AG04450 (cell line): ENCODE data around the gene ARHGAP6. TPM values are rescaled to one million over a fixed set of nuclear protein-coding genes. Genes with fewer than 3 reads are reported as not detected.

ENCODE experiments used
- CTCF ChIA-PET: fragments of 300-600, 350-600 bp; formaldehyde crosslinking; extraction: SDS; loops from one replicate; lab custom pipeline; 2022; ENCODE audit warnings: antibody characterized with exemption, inconsistent platforms; lab: Charles Lee
- POLR2A ChIA-PET: fragments of 350-600 bp; formaldehyde crosslinking; extraction: SDS; loops from one replicate; lab custom pipeline; 2021; ENCODE audit warnings: antibody characterized with exemption, inconsistent platforms; lab: Yijun Ruan, JAX
- DNase-seq: peaks from one replicate; pipeline ENCODE4 v3.0.0-alpha.2; 2011; ENCODE audit warnings: low read depth, low spot score
- H3K27ac ChIP-seq: one replicate; pipeline ENCODE4 v1.5.1; 2012; ENCODE audit warnings: low read depth, low read length, control low read depth
- H3K27me3 ChIP-seq: one replicate; pipeline ENCODE4 v1.6.0; 2012; ENCODE audit warnings: low read length; ENCODE audit not compliant: control insufficient read depth, insufficient read depth
- H3K4me3 ChIP-seq: 2 replicates; pipeline ENCODE4 v1.5.1; 2011; ENCODE audit warnings: mild to moderate bottlenecking, low read depth, low read length, control low read depth
- H3K9me3 ChIP-seq: 2 replicates; pipeline ENCODE4 v1.5.1; 2012; ENCODE audit warnings: low read length; ENCODE audit not compliant: control insufficient read depth, insufficient read depth
- CTCF ChIP-seq: IDR thresholded peaks from 2 replicates; pipeline ENCODE4 v1.5.1; 2011; ENCODE audit warnings: low read depth, low read length, control low read depth, inconsistent platforms
- polyA plus RNA-seq: library from polyadenylated mRNA; depleted of rRNA; stranded (reverse); fragments of >200 nt; gene quantifications from 2 replicates; pipeline ENCODE4 v1.2.3, GENCODE V29; 2011

Gene ARHGAP6
- polyA plus RNA-seq, 1 experiment = 4.0 TPM

GRCh38 chrX:11105080-11105479 lies 560.6 kb downstream of the ARHGAP6 start:
- H3K27ac ChIP-seq = no peak overlapping the region
- ChIA-PET CTCF (interaction anchor here (1.1 kb wide), 1 partner anchor 336 kb away, joined by 3 read pairs; no protein-coding TSS in a partner anchor), POLR2A (no interaction called here)
- H3K4me3 ChIP-seq = no peak overlapping the region
- 0 out of 2 replicates have a peak, but pooled peaks have one; percentile 2 for TF ChIP-seq CTCF
- no peak for DNase-seq
- no peaks in the 10 kb centered on the region for H3K9me3 ChIP-seq
- no peaks in the 10 kb centered on the region for H3K27me3 ChIP-seq

GRCh38 chrX:11103751-11104150 lies 562.0 kb downstream of the ARHGAP6 start:
- POLR2A ChIA-PET = no interaction called here
- no peak overlapping the region for H3K4me3 ChIP-seq
- no peak for DNase-seq
- no peaks in the 10 kb centered on the region for H3K27me3 ChIP-seq
- H3K9me3 ChIP-seq = no peaks in the 10 kb centered on the region
- no peak for TF ChIP-seq CTCF
- CTCF ChIA-PET = interaction anchor here (1.1 kb wide), 1 partner anchor 335 kb away, joined by 4 read pairs; no protein-coding TSS in a partner anchor
- H3K27ac ChIP-seq = no peak overlapping the region

GRCh38 chrX:11103006-11103405 lies 562.7 kb downstream of the ARHGAP6 start:
- POLR2A ChIA-PET = no interaction called here
- CTCF ChIA-PET = interaction anchor here (1.0 to 1.1 kb wide), 2 partner anchors 334 to 380 kb away, joined by 3 to 4 read pairs; no protein-coding TSS in a partner anchor
- H3K4me3 ChIP-seq = no peak overlapping the region
- no peak overlapping the region for H3K27ac ChIP-seq
- no peak for DNase-seq
- H3K27me3 ChIP-seq = no peaks in the 10 kb centered on the region
- no peak for TF ChIP-seq CTCF
- no peaks in the 10 kb centered on the region for H3K9me3 ChIP-seq

- no peak overlapping the region for H3K27ac ChIP-seq
- ChIA-PET POLR2A (no interaction called here), CTCF (interaction anchor here (0.6 to 2.2 kb wide), 6 partner anchors 376 to 1992 kb away, joined by 3 to 36 read pairs (median 4); no protein-coding TSS in a partner anchor)
- H3K4me3 ChIP-seq = no peak overlapping the region
- peak; percentile 50 for TF ChIP-seq CTCF
- H3K27me3 ChIP-seq = no peaks in the 10 kb centered on the region
- peak; percentile 52 for DNase-seq
- H3K9me3 ChIP-seq = no peaks in the 10 kb centered on the region
These were observed 565.3 kb downstream of the ARHGAP6 start for GRCh38 chrX:11100281-11101035.

GRCh38 chrX:11099465-11099864 lies 566.3 kb downstream of the ARHGAP6 start:
- no peaks in the 10 kb centered on the region for H3K27me3 ChIP-seq
- DNase-seq = no peak
- H3K4me3 ChIP-seq = no peak overlapping the region
- no peak overlapping the region for H3K27ac ChIP-seq
- ChIA-PET CTCF (interaction anchor here (0.6 to 0.7 kb wide), 2 partner anchors 13 to 16 kb away, joined by 4 read pairs; no protein-coding TSS in a partner anchor), POLR2A (no interaction called here)
- no peak for TF ChIP-seq CTCF
- no peaks in the 10 kb centered on the region for H3K9me3 ChIP-seq
